Stimulated activated CD8-positive, alpha-beta memory T cell treated with anti-CD3 and anti-CD28 coated beads, Interleukin-4, amount 100 ng/mL, for 24 hours (primary cell): ENCODE measurements around the gene SSBP1.
"Not testable (repeated sequence)": the region's sequence is repeated elsewhere in the genome, so short reads cannot be mapped to it uniquely, and the experiment has no call there.

ENCODE experiments used
- DNase-seq: peaks from one replicate; pipeline ENCODE4 v3.0.0-alpha.2; 2020; ENCODE audit warnings: low read depth

The SSBP1 gene

GRCh38 chr7:141770083-141770583 is 32.0 kb downstream of the SSBP1 start:
- not testable (repeated sequence) for DNase-seq

GRCh38 chr7:141776374-141776773 is 38.2 kb downstream of the SSBP1 start, which contains the start of gene TAS2R4:
Gene TAS2R4, plus strand, starts transcription at chr7:141776674. Its CDS starts 1,815 bp downstream, at chr7:141778489.
- DNase-seq, result no peak

GRCh38 chr7:141785706-141786552 is 47.8 kb downstream of the SSBP1 start:
- DNase-seq, result no peak

GRCh38 chr7:141788296-141788695 is 50.1 kb downstream of the SSBP1 start:
- no peak for DNase-seq

- DNase-seq, result no peak
Measured at GRCh38 chr7:141789917-141790316, 51.8 kb downstream of the SSBP1 start, which contains the start of gene TAS2R5. Gene TAS2R5, plus strand, starts transcription at chr7:141790217. Its CDS starts 145 bp downstream, at chr7:141790362.

GRCh38 chr7:141792526-141792925 is 54.4 kb downstream of the SSBP1 start:
- no peak for DNase-seq
